ENCODE data around the gene NFX1.

- no peak for TF ChIP-seq CTCF (IDR thresholded peaks at IDR 0.05; ENCODE audit: insufficient read depth, low read length, poor library complexity, severe bottlenecking)
- TF ChIP-seq EZH2phosphoT487 (conservative IDR thresholded peaks at IDR 0.05; ENCODE audit: low read length) = no peak
Observed at GRCh38 chr9:33249087-33249658, 41.1 kb upstream of the NFX1 start.

All from SU-DHL-6 (cell line).